ENCODE data around the gene PLA2G7. TPM values are rescaled to one million over a fixed set of nuclear protein-coding genes. Genes with fewer than 3 reads are reported as not detected.

Gene PLA2G7
- polyA plus RNA-seq, 1 experiment: not detected

DNA sequence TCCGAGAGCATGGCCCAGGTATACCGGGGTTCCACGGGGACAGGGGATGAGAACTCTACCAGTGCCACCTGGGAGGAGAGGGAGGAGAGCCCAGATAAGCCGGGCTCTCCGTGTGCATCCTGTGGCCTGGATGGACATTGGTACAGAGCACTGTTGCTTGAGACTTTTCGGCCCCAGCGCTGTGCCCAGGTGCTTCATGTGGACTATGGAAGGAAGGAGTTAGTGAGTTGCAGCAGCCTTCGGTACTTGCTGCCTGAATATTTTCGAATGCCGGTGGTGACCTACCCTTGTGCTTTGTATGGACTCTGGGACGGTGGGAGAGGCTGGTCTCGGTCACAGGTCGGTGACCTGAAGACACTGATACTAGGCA, 46.2 kb downstream of the PLA2G7 start:
- ChIA-PET POLR2A (no interaction called here), CTCF (no interaction called here)
- TF ChIP-seq, protein P1, sequence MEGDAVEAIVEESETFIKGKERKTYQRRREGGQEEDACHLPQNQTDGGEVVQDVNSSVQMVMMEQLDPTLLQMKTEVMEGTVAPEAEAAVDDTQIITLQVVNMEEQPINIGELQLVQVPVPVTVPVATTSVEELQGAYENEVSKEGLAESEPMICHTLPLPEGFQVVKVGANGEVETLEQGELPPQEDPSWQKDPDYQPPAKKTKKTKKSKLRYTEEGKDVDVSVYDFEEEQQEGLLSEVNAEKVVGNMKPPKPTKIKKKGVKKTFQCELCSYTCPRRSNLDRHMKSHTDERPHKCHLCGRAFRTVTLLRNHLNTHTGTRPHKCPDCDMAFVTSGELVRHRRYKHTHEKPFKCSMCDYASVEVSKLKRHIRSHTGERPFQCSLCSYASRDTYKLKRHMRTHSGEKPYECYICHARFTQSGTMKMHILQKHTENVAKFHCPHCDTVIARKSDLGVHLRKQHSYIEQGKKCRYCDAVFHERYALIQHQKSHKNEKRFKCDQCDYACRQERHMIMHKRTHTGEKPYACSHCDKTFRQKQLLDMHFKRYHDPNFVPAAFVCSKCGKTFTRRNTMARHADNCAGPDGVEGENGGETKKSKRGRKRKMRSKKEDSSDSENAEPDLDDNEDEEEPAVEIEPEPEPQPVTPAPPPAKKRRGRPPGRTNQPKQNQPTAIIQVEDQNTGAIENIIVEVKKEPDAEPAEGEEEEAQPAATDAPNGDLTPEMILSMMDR (IDR thresholded peaks at IDR 0.05; ENCODE audit: insufficient read depth, low read depth, low read length): no peak

DNA sequence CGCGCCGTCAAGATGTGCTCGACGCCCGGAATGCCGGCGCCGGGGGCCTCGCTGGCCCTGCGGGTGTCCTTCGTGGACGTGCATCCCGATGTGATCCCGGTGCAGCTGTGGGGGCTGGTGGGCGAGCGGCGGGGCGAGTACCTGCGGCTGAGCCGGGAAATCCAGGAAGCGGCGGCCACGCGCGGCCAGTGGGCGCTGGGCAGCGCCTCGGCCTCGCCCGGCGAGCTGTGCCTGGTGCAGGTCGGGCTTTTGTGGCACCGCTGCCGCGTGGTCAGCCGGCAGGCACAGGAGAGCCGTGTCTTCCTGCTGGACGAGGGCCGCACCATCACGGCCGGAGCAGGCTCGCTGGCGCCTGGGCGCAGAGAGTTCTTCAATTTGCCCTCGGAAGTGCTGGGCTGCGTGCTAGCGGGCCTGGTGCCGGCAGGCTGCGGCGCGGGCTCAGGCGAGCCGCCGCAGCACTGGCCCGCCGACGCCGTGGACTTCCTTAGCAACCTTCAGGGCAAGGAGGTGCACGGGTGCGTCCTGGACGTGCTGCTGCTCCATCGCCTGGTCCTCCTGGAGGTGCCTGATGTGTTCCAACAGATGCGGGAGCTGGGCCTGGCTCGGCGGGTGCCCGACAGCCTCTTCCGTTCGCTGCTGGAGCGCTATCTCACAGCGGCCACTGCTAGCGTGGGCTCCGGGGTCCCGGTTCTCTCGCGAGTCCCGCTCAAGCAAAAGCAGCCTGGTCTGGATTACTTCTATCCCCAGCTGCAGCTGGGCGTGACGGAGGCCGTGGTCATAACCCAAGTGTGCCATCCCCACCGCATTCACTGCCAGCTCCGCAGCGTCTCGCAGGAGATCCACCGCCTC, 46.8 kb downstream of the PLA2G7 start:
- Histone ChIP-seq H3K27me3 (ENCODE audit: control insufficient read depth, insufficient read depth, low read length) (no peaks in the 10 kb centered on the region; the same call in 1 of the 2 replicates), H3K36me3 (ENCODE audit: control insufficient read depth, insufficient read depth, low read length) (no peaks in the 10 kb centered on the region), H3K4me3 (ENCODE audit: low read depth, low read length) (no peak overlapping the region)
- POLR2A ChIA-PET: no interaction called here
- CTCF ChIA-PET: no interaction called here
- no peak for DNase-seq (ENCODE audit: low read depth)
- TF ChIP-seq, protein P1 (IDR thresholded peaks at IDR 0.05; ENCODE audit: insufficient read depth, low read depth, low read length): no peak

More for the DNA sequence above, 46.2 kb downstream of the PLA2G7 start:
- no peak for DNase-seq (ENCODE audit: low read depth)
- Histone ChIP-seq H3K4me3 (ENCODE audit: low read depth, low read length) (no peak overlapping the region), H3K36me3 (ENCODE audit: control insufficient read depth, insufficient read depth, low read length) (no peaks in the 10 kb centered on the region), H3K27me3 (ENCODE audit: control insufficient read depth, insufficient read depth, low read length) (no peaks in the 10 kb centered on the region; the same call in 1 of the 2 replicates)

DNA sequence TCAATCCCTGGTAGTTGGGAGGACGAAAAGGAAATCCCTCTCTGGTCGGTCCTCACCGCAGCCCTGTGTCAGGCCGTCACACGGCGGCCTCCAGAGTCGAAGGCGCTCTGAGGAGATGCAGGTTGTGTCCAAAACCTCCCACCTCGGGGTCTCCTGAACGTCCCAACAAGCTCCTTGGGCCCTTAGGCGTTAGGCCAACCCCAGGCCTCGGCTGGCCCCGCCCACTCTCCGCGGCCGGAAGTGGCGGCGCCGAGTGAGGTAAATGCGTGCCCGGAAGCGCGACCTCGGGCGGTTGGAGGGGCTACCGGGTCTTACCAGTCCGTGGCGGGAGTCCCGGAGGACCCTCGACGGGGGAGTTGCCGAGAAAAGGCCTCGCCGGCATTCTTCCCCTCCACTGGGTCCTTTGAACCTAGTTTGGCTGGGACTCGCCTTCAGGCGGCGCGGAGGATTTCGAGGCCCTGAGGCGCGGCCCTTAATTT, 47.5 kb downstream of the PLA2G7 start, which contains the start of gene TDRD6:
Gene TDRD6, plus strand, starts transcription at position 267 of the 479 bp plus-strand sequence. CDS start 244 bp downstream, outside the sequence.
- CTCF ChIA-PET: no interaction called here
- Histone ChIP-seq H3K4me3 (ENCODE audit: low read depth, low read length) (no peak within 1 kb of the TSS), H3K27me3 (ENCODE audit: control insufficient read depth, insufficient read depth, low read length) (no peaks in the 10 kb centered on the region; the same call in 1 of the 2 replicates), H3K36me3 (ENCODE audit: control insufficient read depth, insufficient read depth, low read length) (no peaks in the 10 kb centered on the region)
- no peak for DNase-seq (ENCODE audit: low read depth)
- TF ChIP-seq, protein P1 (IDR thresholded peaks at IDR 0.05; ENCODE audit: insufficient read depth, low read depth, low read length): no peak
- POLR2A ChIA-PET: no interaction called here

DNA sequence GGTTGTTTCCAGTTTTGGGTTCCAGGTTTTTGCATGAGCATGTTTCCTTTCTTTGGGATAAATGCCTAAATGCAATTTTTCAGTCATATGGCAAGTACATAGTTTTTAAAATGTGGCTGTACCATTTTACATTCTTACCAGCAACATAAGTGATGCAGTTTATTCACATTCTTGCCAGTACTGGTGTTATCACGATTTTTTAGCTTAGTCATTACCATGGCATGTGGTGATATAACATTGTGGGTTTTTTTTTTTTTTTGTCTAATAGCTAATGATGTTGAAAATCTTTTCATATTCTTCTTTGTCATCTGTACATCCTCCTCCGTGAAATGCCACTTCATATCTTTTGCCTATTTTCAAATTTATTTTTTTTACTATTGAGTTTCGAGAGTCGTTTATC, 50.4 kb downstream of the PLA2G7 start:
- ChIA-PET POLR2A (interaction anchor here (0.5 kb wide), 1 partner anchor 351 kb away, joined by 4 read pairs; no protein-coding TSS in a partner anchor), CTCF (no interaction called here)
- no peak overlapping the region for H3K4me3 ChIP-seq (ENCODE audit: low read depth, low read length)
- H3K36me3 ChIP-seq (ENCODE audit: control insufficient read depth, insufficient read depth, low read length): no peaks in the 10 kb centered on the region
- H3K27me3 ChIP-seq (ENCODE audit: control insufficient read depth, insufficient read depth, low read length): no peaks in the 10 kb centered on the region; the same call in 1 of the 2 replicates
- peak; percentile 12 for DNase-seq (ENCODE audit: low read depth)
- TF ChIP-seq, protein P1 (IDR thresholded peaks at IDR 0.05; ENCODE audit: insufficient read depth, low read depth, low read length): no peak

DNA sequence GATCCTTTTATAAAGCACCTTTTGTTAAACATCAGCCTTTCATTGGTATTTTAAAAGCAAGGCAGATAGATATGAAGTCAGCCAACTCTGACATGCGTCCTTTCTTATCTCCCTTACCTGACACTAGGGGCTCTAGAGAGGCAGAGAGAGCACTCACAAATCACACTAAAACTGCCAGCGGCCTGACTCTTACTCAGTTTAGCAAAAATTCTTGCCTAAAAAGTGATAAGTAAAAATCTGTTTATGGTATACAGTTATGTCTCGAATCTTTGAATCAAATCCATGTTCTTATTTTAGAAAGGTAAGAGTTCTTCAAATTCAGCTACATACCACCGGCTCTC, 57.9 kb downstream of the PLA2G7 start:
- no peaks in the 10 kb centered on the region for H3K36me3 ChIP-seq (ENCODE audit: control insufficient read depth, insufficient read depth, low read length)
- no peak for DNase-seq (ENCODE audit: low read depth)
- ChIA-PET POLR2A (no interaction called here), CTCF (interaction anchor here (1.1 kb wide), 1 partner anchor 13 kb away, joined by 3 read pairs; no protein-coding TSS in a partner anchor)
- H3K27me3 ChIP-seq (ENCODE audit: control insufficient read depth, insufficient read depth, low read length): no peaks in the 10 kb centered on the region
- H3K4me3 ChIP-seq (ENCODE audit: low read depth, low read length): no peak overlapping the region
- TF ChIP-seq, protein P1 (IDR thresholded peaks at IDR 0.05; ENCODE audit: insufficient read depth, low read depth, low read length): peak; percentile 33; the same call in 1 of the 2 replicates

Measured in BJ (cell line).